HG02763 (cell line): Measurements from ENCODE around the gene DDX11.
"Not testable (repeated sequence)": the region's sequence is repeated elsewhere in the genome, so short reads cannot be mapped to it uniquely, and the experiment has no call there.

ENCODE experiments used
- ATAC-seq: cut with Tn5 transposase; IDR thresholded peaks from one replicate; pipeline ENCODE4 v1.9.1; 2021; ENCODE audit warnings: mild to moderate bottlenecking, moderate library complexity; ENCODE audit not compliant: unreplicated experiment

The DDX11 gene

GRCh38 chr12:31098363-31098762 lies 24.7 kb downstream of the DDX11 start:
- not testable (repeated sequence) for ATAC-seq

- not testable (repeated sequence) for ATAC-seq
Measured at GRCh38 chr12:31098771-31099170, 25.1 kb downstream of the DDX11 start.

DNA sequence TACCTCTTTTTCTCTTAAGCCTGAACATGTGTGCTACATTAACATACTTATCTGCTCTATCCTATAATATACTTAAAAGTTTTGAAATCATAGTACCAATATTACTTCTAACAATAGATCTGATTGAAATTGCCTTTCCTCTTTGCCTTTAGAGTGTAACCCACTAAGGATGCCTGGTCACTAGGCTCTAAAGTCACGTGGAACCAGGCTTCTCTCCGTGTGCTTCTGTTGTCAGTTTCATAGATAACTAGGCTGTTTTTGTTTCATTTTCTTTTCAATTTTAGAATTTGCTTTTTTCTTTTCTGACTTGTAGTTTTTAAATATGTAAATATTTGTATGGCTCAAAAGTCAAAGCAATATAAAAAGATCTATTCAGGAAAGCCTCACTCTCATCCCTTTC lies 25.8 kb downstream of the DDX11 start:
- not testable (repeated sequence) for ATAC-seq

DNA sequence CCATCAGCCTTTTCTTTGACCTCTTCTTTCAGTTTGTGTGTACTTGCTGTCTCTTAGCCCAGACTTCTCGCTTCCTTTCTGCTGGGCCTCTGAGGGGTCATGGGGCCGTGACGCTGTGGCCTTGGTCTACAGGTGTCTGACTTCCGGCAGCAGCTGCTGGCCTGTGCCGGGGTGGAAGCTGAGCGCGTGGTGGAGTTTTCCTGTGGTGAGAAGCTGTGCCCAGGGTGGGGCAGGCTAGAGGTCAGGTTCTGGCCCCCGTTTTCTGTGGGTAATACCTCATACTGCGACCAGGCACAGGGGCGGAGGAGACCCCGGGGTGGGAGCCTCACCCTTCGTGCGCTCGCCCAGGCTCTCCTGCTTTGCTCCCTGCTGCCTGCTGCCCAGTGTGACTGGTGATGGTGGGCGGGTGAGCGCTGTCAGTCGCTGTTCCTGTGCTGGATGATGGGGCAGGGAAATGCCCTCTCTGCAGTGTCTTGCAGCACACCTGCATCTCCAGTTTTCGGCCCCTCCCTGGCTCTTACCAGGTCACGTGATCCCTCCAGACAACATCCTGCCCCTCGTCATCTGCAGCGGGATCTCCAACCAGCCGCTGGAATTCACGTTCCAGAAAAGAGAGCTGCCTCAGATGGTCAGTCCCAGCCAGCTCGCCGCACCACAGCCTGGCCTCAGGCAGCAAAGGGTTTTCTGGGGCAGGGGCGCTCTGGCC lies 27.0 kb downstream of the DDX11 start:
- peak; percentile 73 for ATAC-seq

GRCh38 chr12:31102125-31102524 lies 28.5 kb downstream of the DDX11 start:
- ATAC-seq: not testable (repeated sequence)

DNA sequence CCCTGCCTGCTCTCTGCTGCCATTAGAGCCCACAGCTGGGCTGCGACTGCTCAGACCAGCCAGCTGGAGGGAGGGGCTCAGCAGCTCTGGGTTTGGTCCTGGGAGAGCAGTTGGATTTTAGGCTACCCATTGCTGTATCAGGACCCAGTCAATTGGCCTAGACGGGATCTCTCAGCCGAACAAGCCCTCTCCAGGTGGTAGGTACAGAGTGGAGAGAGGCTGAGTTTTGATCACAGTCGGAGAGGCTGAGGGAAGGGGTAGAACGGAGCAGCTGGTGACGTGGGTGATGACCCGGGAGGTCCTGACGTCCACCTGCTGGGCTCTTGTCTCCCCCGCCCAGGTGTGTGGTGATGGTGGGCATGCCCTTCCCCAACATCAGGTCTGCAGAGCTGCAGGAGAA lies 28.9 kb downstream of the DDX11 start:
- ATAC-seq: not testable (repeated sequence)

- ATAC-seq: not testable (repeated sequence)
Measured at GRCh38 chr12:31103561-31103975, 29.9 kb downstream of the DDX11 start.

DNA sequence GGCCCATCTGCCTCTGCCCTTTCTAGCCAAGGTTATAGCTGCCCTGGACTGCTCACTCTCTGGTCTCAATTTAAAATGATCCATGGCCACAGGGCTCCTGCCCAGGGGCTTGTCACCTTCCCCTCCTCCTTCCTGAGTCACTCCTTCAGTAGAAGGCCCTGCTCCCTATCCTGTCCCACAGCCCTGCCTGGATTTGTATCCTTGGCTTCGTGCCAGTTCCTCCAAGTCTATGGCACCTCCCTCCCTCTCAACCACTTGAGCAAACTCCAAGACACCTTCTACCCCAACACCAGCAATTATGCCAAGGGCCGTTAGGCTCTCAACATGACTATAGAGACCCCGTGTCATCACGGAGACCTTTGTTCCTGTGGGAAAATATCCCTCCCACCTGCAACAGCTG lies 30.6 kb downstream of the DDX11 start:
- not testable (repeated sequence) for ATAC-seq

DNA sequence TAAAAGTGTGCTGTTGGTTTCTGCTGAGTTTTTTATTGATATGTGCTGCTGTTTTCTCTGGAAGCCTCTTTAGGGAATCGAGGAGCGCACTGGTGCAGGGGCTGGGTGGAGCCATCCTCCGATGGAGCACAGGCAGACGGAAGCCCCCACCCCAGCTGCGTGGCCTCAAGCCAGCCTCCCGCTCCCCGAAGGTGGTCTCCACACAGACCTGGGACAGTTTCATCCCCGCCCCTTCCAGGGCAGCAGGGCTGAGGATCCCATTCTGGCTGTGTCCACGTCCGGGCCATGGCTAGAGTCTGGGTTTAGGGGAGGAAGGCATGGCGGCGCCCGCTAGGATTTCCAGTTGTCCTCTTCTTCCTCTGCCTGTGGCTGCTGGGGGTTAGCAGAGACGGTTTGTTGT lies 31.1 kb downstream of the DDX11 start:
- ATAC-seq: not testable (repeated sequence)

DNA sequence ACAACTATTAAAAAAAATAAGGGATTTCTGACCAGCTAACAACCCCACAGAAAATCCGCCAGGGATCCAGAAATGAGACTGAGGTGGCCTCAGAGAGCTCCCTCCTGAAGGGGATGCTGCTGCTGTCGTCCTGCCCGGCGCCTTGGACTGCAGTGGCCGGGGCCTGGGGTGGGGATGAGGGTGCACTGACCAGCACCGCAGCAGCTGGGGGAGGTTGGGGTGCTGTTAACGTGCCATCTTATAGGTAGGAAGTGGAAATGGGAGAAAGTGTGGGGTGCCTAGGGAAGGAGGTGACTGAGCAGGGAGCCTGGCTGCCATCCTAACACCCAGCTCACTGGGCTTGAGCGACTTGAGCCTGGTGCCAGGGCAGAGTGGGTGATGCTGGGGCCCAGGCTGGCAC lies 32.0 kb downstream of the DDX11 start:
- no peak for ATAC-seq

DNA sequence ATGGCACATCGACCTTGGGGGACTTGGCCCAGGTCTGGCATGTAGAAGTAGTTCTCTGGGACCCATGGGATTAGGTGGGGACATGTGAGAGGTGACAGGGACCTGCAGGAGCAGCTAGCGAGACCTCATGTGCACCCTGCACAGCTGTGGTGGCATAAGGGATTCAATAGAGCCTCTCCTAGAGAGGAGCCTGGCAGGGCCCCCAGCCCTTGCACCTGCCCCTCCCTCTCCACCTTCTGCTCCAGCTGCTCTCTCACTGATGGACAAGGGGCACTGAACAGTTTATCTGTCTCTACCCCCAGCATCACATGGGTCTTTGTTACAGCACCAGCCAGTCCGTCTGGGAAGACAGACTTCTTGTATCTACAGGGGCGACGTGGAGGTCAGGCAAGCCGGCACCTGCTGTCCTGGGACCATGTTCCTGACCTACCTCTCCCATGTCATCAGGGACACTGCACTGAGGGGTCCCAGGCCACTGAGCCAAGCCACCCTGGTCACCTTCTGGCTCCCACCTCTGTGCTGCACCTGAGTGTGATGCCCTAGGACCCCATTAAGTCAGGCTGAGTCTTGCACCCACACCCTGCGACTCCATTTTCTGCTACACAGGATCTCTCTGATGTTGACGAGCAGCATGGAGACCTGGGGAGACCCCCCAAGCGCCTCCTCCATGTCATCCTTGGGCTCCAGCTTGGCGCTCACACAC lies 32.6 kb downstream of the DDX11 start:
- ATAC-seq: no peak

GRCh38 chr12:31109773-31110172 lies 36.1 kb downstream of the DDX11 start:
- not testable (repeated sequence) for ATAC-seq

DNA sequence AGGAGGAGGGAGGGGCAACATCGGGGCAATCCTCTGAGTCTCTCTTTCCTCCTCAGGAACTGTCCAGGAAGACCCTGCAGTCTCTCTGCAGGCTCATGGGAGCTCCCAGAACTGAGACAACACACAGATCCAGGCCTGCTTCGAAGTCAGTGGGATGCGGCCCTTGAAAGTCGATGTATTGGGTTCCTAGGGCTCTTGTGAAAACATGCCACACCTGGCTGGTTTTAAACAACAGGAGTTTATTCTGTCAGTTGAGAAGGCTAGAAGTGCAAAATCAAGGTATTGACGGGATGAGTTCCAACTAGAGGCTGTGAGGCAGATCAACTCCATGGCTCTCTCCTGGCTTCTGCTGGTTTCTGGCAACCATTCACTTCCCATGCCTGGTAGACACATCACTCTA lies 36.6 kb downstream of the DDX11 start:
- ATAC-seq: not testable (repeated sequence)

DNA sequence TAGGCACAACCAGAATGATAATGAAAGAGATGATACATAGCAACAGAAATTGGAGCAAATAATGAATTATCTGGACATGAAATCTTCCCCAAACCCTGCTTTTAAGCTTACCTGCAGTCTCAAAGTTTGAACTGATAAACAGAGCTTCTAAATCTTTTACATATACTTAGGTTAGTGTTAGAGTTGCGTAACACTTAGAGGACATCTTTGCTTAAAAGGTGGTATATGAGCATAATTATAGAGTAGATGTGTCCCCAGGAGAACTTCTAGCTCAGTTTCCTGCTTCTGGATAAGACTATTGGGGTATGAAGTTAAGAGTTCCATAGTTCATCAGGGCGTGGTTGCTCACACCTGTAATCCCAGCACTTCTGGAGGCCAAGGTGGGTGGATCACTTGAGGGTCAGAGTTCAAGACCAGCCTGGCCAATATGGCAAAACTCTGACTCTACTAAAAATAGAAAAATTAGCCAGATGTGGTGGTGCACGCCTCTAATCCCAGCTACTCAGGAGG lies 41.5 kb downstream of the DDX11 start:
- not testable (repeated sequence) for ATAC-seq

GRCh38 chr12:31116846-31117202 lies 43.2 kb downstream of the DDX11 start:
- peak; percentile 28 for ATAC-seq

DNA sequence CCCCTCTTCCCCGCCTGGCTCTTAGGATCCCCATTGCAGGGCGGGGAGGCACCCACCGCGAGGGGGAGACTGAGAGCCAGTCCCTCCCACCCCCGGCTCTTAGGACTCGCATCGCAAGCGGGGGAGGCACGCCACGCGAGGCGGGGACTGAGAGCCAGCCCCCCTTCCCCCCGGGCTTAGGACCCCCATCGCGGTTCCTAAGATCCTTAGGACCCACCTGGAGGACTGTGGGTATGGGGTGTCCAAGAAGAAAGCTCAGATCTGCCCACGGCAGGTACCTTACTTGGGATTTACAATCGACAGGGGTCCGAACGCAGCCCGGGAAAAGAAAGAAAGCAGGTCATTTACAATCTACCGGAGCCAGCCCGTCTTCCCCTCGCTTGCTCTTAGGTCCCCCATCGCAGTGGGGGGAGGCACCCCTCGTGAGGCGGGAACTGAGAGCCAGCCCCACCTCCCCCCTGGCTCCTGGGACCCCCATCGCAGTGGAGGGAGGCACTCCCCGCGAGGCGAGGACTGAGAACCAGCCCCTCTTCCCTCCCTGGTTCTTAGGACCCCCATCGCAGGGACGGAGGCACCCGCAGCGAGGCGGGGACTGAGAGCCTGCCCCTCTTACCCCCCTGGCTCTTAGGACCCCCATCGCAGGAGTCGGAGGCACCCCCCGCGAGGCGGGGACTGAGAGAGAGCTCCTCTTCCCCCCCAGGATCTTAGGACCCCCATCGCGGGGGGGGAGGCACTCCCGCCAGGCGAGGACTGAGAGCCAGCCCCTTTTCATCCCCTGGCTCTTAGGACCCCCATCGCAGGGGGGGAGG lies 43.7 kb downstream of the DDX11 start:
- peak; percentile 70 for ATAC-seq

DNA sequence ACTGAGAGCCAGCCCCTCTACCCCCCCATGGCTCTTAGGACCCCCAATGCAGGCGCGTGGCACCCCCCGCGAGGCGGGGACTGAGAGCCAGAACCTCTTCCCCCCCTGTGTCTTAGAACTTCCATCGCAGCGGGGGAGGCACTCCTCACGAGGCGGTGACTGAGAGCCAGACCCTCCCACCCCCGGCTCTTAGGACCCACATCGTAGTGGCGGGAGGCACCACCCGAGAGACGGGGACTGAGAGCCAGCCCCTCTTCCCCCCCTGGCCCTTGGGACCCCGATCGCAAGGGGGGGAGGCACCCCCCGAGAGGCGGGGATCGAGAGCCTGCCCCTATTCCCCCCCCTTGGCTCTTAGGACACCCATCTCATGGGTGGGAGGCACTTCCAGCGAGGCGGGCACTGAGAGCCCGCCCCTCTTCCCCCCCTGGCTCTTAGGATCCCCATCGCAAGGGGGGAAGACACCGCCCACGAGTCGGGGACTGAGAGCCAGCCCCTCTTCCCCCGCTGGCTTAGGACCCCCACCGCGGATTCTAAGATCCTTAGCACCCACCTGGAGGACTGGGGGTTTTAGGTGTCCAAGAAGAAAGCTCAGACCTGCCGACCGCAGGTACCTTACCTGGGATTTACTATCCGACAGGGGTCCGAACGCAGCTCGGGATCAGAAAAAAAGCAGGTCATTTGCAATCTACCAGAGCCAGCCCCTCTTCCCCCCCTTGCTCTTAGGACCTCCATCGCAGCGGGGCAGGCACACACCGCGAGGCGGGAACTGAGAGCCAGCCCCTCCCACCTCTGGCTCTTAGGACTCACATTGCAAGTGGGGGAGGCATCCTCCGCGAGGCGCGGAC lies 44.9 kb downstream of the DDX11 start:
- ATAC-seq: no peak

- no peak for ATAC-seq
Measured at GRCh38 chr12:31119192-31119802, 45.6 kb downstream of the DDX11 start.

- no peak for ATAC-seq
Measured at GRCh38 chr12:31119803-31120211, 46.1 kb downstream of the DDX11 start.

GRCh38 chr12:31120392-31121008 lies 46.8 kb downstream of the DDX11 start:
- ATAC-seq: no peak
